GM18517 (cell line): ENCODE measurements around the gene MOCS3.

Experiments used
- ATAC-seq: cut with Tn5 transposase; IDR thresholded peaks from one replicate; pipeline ENCODE4 v1.9.1; 2021; ENCODE audit warnings: mild to moderate bottlenecking, moderate library complexity; ENCODE audit not compliant: unreplicated experiment

MOCS3 gene

GRCh38 chr20:50981714-50982048 lies 23.1 kb downstream of the MOCS3 start:
- no peak for ATAC-seq

- no peak for ATAC-seq
Observed at GRCh38 chr20:50982363-50982762, 23.7 kb downstream of the MOCS3 start.

DNA sequence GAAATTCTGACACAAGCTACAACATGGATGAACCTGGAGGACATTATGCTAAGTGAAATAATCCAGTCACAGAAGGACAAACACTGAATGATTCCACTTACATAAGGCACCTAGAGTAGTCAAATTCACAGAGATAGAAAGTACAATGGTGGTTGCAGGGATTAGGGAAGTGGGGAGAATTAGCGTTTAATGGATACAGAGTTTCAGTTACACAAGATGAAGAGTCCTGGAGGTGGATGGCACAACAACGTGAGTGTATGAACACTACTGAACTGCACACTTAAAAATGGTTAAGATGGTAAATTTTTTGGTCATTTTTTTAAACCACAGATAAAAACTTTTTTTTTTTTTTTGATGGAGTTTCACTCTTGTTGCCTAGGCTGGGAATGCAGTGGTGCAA lies 24.7 kb downstream of the MOCS3 start:
- ATAC-seq = no peak

GRCh38 chr20:50987493-50988210 lies 29.0 kb downstream of the MOCS3 start:
- ATAC-seq = peak; percentile 69

DNA sequence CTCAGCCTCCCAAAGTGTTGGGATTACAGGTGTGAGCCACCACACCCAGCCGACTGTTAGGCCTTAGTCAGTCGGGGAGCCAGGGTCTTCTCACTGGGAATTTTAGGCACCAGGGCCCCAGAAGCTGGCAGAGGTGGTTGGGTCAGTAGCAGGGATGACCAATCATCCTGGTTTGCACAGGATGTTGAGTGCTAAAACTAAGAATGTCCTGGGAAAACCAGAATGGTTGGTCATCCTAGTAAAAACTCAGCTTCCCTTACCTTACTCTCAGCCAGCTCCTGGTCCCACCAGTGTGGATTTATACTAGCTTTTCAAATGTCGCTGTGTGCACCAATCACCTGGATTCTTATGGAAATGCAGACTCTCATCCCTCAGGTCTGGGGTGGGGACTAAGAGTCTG lies 32.5 kb downstream of the MOCS3 start:
- no peak for ATAC-seq

- ATAC-seq = no peak
Observed at GRCh38 chr20:50992336-50992732, 33.7 kb downstream of the MOCS3 start.

- ATAC-seq = no peak
Observed at GRCh38 chr20:50992733-50993457, 34.3 kb downstream of the MOCS3 start.

GRCh38 chr20:50993876-50994275 lies 35.3 kb downstream of the MOCS3 start:
- no peak for ATAC-seq

- no peak for ATAC-seq
Observed at GRCh38 chr20:50995506-50995905, 36.9 kb downstream of the MOCS3 start.

GRCh38 chr20:50996901-50997865 lies 38.6 kb downstream of the MOCS3 start:
- ATAC-seq = no peak

DNA sequence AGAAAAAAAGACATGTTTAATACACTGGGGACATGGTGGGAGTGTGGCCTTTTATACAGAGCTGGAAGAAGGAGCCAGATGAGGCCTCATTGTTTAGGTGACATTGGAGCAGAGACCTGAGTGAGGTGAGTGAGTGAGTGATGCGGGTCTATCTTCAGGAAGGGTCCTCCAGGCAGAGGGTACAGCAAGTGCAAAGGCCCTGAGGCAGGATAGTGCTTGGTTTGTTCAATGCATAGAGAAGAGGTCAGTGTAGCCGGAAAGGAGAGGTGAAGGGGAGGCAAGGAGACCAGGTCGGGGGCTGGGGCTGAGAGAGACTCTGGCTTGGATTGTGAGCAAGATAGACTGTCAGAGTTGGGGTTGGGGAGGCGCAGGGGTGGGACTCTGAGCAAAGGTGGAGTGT lies 40.7 kb downstream of the MOCS3 start:
- no peak for ATAC-seq

GRCh38 chr20:51001430-51002265 lies 43.0 kb downstream of the MOCS3 start:
- ATAC-seq = no peak

DNA sequence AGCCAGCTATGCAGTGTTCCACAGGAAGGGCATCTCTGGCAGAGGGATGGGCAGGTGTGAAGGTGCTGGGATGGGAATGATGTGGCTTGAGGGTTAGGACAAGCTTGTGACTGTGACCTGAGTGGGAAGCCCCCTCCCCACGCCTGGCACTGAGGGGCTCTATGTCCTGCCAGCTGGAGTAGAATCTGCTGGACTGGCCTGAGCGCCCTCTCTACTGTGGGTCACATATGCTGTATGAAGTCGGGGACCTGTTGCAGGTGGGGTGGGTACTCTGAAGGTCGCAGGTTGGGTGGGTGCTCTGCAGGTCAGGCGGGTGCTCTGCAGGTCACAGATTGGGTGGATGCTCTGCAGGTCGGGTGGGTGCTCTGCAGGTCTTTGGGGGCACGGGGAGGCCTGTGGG lies 44.0 kb downstream of the MOCS3 start:
- no peak for ATAC-seq

- no peak for ATAC-seq
Observed at GRCh38 chr20:51003753-51004152, 45.1 kb downstream of the MOCS3 start.

DNA sequence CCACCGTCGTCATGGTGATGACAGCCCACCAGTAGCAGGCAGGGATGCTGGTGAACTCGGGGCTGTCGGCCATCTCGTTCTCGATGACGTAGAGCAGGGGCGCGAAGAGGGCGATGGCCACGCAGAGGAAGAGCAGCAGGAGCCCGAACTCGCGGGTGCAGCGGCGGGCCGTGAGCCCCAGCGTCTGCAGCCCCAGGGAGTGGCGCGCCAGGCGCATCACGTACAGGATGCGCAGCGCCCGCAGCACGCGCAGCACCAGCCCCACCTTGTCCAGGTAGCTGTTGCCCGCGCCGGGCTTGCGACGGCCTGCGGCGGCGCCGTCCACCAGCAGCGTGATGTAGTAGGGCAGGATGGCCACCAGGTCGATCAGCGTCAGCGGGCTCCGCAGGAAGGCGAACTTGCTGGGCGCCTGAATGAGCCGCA lies 45.7 kb downstream of the MOCS3 start:
- no peak for ATAC-seq

- ATAC-seq = no peak
Observed at GRCh38 chr20:51004781-51005180, 46.2 kb downstream of the MOCS3 start.

GRCh38 chr20:51005214-51005613 lies 46.6 kb downstream of the MOCS3 start:
- ATAC-seq = no peak

- ATAC-seq = no peak
Observed at GRCh38 chr20:51008718-51009117, 50.1 kb downstream of the MOCS3 start.

DNA sequence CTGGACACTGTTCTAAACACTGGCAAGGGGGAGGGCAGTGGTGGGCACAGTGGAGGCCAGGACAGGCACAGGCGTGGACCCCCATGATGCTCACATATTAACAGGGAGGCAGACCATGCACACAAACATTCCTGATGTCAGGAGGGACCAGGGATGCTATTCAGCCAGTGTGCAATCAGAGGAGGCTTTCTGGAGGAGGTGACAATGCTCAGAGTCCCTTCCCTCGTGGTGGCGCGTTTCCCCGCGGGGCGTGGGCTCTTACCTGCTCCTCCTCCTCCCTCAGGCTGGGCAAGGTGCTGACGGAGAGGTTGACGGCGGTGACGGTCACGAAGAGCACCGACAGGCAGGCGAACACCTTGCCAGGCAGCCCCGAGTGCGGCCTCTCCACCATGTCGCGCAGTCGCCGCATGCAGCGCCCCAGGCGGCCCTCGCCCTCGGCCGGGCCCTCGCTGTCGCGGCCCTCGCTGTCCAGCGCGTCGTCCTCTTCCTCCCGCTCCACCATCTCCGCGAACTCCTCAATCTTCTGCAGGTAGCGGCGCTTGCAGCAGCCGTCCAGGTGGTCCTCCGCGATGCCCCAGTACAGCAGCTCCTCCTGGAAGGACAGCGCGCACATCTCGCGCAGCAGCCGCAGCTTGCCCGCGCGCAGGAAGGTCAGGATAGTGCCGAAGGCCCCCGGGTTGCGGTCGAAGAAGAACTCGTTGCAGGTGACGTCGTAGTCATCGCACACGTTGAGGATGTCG lies 50.9 kb downstream of the MOCS3 start:
- no peak for ATAC-seq

DNA sequence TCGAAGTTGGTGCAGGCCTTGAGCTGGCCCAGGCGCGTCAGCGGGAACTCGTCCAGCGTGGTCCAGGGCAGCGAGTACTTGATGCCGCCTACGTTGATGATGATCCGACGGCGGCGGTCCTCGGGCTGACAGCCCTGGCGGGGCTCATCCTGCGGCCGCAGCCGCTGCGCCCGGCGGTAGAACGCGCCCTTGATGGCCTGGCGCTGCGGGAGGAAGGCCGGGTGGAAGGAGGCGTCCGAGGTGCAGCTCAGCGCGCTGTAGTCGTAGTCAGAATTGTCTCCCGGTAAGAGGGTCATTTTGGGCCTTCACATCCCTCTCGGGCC lies 51.4 kb downstream of the MOCS3 start:
- no peak for ATAC-seq
